Loucy (cell line): ENCODE results near the gene FRA10AC1.

ENCODE experiments used
- H2AFZ ChIP-seq: fragments of 200-600 bp; sonication (generic); 2 replicates; pipeline ENCODE4 v1.6.0; 2016; ENCODE audit warnings: antibody characterized with exemption, mild to moderate bottlenecking, low read length, moderate library complexity
- H3F3A ChIP-seq: fragments of 200-600 bp; 2 replicates; pipeline ENCODE4 v1.6.0; 2016; ENCODE audit warnings: antibody characterized with exemption, low read depth, mild to moderate bottlenecking
- H3K27me3 ChIP-seq: fragments of 200-600 bp; sonication (generic); 2 replicates; pipeline ENCODE4 v1.6.1; 2014; ENCODE audit warnings: low read length, mild to moderate bottlenecking; ENCODE audit not compliant: insufficient read depth, poor library complexity, severe bottlenecking
- H3K36me3 ChIP-seq: fragments of 200-600 bp; sonication (generic); 2 replicates; pipeline ENCODE4 v1.6.1; 2016; ENCODE audit warnings: low read length; ENCODE audit not compliant: insufficient read depth
- H3K4me1 ChIP-seq: fragments of 200-600 bp; sonication (generic); 2 replicates; pipeline ENCODE4 v1.5.1; 2014; ENCODE audit warnings: low read length, mild to moderate bottlenecking; ENCODE audit not compliant: insufficient read depth, poor library complexity, severe bottlenecking
- H3K4me2 ChIP-seq: fragments of 200-600 bp; sonication (generic); 2 replicates; pipeline ENCODE4 v1.6.0; 2014; ENCODE audit warnings: antibody characterized with exemption, low read length, low read depth, mild to moderate bottlenecking; ENCODE audit not compliant: poor library complexity, severe bottlenecking
- H3K4me3 ChIP-seq: fragments of 200-600 bp; sonication (generic); 2 replicates; pipeline ENCODE4 v1.5.1; 2014; ENCODE audit warnings: low read length, mild to moderate bottlenecking, mixed read lengths; ENCODE audit not compliant: poor library complexity, severe bottlenecking
- H3K79me2 ChIP-seq: fragments of 200-600 bp; sonication (generic); 2 replicates; pipeline ENCODE4 v1.6.1; 2014; ENCODE audit warnings: low read length; ENCODE audit not compliant: insufficient read depth
- H3K9ac ChIP-seq: fragments of 200-600 bp; sonication (generic); 2 replicates; pipeline ENCODE4 v1.6.0; 2014; ENCODE audit warnings: mild to moderate bottlenecking, low read depth, low read length, moderate library complexity; ENCODE audit not compliant: poor library complexity, severe bottlenecking
- H3K9me2 ChIP-seq: fragments of 200-600 bp; sonication (generic); replicated peaks from 2 replicates; pipeline ENCODE4 v1.6.1; 2016; ENCODE audit warnings: low read depth, low read length, mixed read lengths
- H3K9me3 ChIP-seq: fragments of 200-600 bp; sonication (generic); 2 replicates; pipeline ENCODE4 v1.6.1; 2014; ENCODE audit warnings: mild to moderate bottlenecking, antibody characterized with exemption, low read length, low read depth; ENCODE audit not compliant: insufficient read depth
- H4K20me1 ChIP-seq: fragments of 200-600 bp; sonication (generic); 2 replicates; pipeline ENCODE4 v1.6.0; 2014; ENCODE audit warnings: antibody characterized with exemption, low read length, mild to moderate bottlenecking; ENCODE audit not compliant: insufficient read depth, poor library complexity, severe bottlenecking
- CTCF ChIP-seq: fragments of 200-600 bp; sonication (generic); conservative IDR thresholded peaks from 2 replicates; pipeline ENCODE4 v1.5.1; 2014; ENCODE audit warnings: mild to moderate bottlenecking, antibody characterized with exemption, low read length
- EZH2phosphoT487 ChIP-seq: fragments of 200-600 bp; IDR thresholded peaks from 2 replicates; pipeline ENCODE4 v1.6.1; 2018; ENCODE audit warnings: antibody characterized with exemption, mild to moderate bottlenecking, moderate library complexity, borderline replicate concordance

The FRA10AC1 gene

DNA sequence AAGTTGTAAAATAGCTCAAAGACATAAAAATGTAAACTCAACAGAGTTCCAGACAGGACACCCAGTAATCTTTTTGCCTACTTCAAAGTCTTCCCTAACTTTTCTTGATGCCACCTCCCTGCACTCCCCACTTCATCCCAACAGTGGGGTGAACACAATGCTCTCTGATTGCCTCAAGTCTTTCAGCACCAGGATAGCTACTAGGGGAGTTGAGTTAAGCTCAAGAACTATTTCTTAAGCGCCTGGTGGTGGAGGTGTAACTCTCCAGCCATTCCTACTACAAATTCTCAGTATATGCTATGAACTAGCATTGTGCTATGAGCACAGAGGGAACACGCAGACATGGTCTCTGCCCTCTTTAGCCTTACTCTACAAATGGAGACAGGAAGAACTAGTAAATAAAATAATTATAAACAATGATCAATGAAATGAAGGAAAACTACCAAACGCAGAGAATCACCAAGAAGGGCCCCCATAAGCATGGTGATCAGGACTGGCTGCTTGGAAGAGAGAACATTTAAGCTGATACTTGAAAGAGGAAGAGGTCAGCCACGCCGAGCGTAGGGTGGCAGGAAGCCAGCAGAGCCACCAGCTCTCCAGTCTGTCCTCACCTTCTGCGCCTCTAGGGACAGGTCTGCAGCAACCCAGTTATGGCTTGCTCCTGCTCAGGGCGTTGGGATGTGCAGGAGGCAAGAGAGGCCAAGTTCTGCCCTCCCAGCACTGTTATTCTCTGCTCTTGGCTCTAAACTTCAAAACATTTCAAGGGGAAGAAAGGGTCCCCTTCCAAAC is 16.7 kb upstream of the FRA10AC1 start:
- no peak overlapping the region for H2AFZ ChIP-seq
- no peak overlapping the region for H3K4me2 ChIP-seq
- H3K79me2 ChIP-seq, result no peaks in the 10 kb centered on the region
- no peaks in the 10 kb centered on the region for H3K27me3 ChIP-seq
- TF ChIP-seq EZH2phosphoT487 (no peak), CTCF (no peak)
- H3F3A ChIP-seq, result no peaks in the 10 kb centered on the region
- H3K36me3 ChIP-seq, result no peaks in the 10 kb centered on the region
- H3K4me1 ChIP-seq, result no peaks in the 10 kb centered on the region
- H3K9me3 ChIP-seq, result no peaks in the 10 kb centered on the region
- no peaks in the 10 kb centered on the region for H3K9me2 ChIP-seq
- H3K4me3 ChIP-seq, result no peak overlapping the region
- H4K20me1 ChIP-seq, result no peaks in the 10 kb centered on the region
- H3K9ac ChIP-seq, result no peak overlapping the region

GRCh38 chr10:93716766-93717165 is 14.4 kb upstream of the FRA10AC1 start:
- Histone ChIP-seq H3K27me3 (no peaks in the 10 kb centered on the region), H3F3A (no peaks in the 10 kb centered on the region), H3K9me2 (no peaks in the 10 kb centered on the region), H3K36me3 (no peaks in the 10 kb centered on the region), H3K79me2 (no peaks in the 10 kb centered on the region), H2AFZ (no peak overlapping the region), H3K4me2 (no peak overlapping the region), H3K9me3 (no peaks in the 10 kb centered on the region), H3K4me3 (no peak overlapping the region), H4K20me1 (no peaks in the 10 kb centered on the region), H3K4me1 (no peaks in the 10 kb centered on the region), H3K9ac (no peak overlapping the region)
- TF ChIP-seq CTCF, result no peak
- no peak for TF ChIP-seq EZH2phosphoT487

GRCh38 chr10:93715345-93715744 is 13.0 kb upstream of the FRA10AC1 start:
- H2AFZ ChIP-seq, result no peak overlapping the region
- H3K9ac ChIP-seq, result no peak overlapping the region
- H3K9me3 ChIP-seq, result no peaks in the 10 kb centered on the region
- H3K4me2 ChIP-seq, result no peak overlapping the region
- no peaks in the 10 kb centered on the region for H3K36me3 ChIP-seq
- no peaks in the 10 kb centered on the region for H3K4me1 ChIP-seq
- peaks cover 5% of the 10 kb centered on the region for H3K27me3 ChIP-seq
- no peaks in the 10 kb centered on the region for H3K9me2 ChIP-seq
- H3K4me3 ChIP-seq, result no peak overlapping the region
- no peaks in the 10 kb centered on the region for H4K20me1 ChIP-seq
- no peaks in the 10 kb centered on the region for H3K79me2 ChIP-seq
- no peaks in the 10 kb centered on the region for H3F3A ChIP-seq
- TF ChIP-seq EZH2phosphoT487 (no peak), CTCF (no peak)
